Thoracic aorta (tissue), 2 donors: ENCODE results near the gene DGKK. TPM values are rescaled to one million over a fixed set of nuclear protein-coding genes. Genes with fewer than 3 reads are reported as not detected.

Source experiments
- ATAC-seq: fragments of 150-250 bp; one replicate; pipeline ENCODE4 v1.8.0; 2017; ENCODE audit warnings: low read depth; ENCODE audit not compliant: insufficient number of reproducible peaks, low FRiP score
- DNase-seq: peaks from one replicate; pipeline ENCODE4 v3.0.0-alpha.2; 2020; ENCODE audit warnings: low spot score
- H3K27ac ChIP-seq, 2 donors: fragments of 200-600 bp; sonication (generic); 1 replicate in 1 of 2; 2 replicates in 1 of 2; pipeline ENCODE4 v1.5.1; 2016; ENCODE audit warnings: mild to moderate bottlenecking in 2 of 2, moderate library complexity in 2 of 2
- H3K27me3 ChIP-seq: fragments of 200-600 bp; sonication (generic); replicated peaks from 2 replicates; pipeline ENCODE4 v1.6.0; 2016; ENCODE audit warnings: mild to moderate bottlenecking; ENCODE audit not compliant: insufficient read depth
- H3K36me3 ChIP-seq: fragments of 200-600 bp; sonication (generic); one replicate; pipeline ENCODE4 v1.5.1; 2016
- H3K4me1 ChIP-seq, 2 donors: fragments of 200-600 bp; sonication (generic); 1 replicate in 1 of 2; 2 replicates in 1 of 2; pipeline versions ENCODE4 v1.5.1 to v1.6.0; 2016; ENCODE audit warnings: low read depth in 2 of 2, mild to moderate bottlenecking in 1 of 2; ENCODE audit not compliant: control insufficient read depth in 1 of 2
- H3K4me3 ChIP-seq: fragments of 200-600 bp; sonication (generic); 2 replicates; pipeline ENCODE4 v1.5.1; 2016; ENCODE audit warnings: mild to moderate bottlenecking
- H3K9me3 ChIP-seq: fragments of 200-600 bp; sonication (generic); 2 replicates; pipeline ENCODE4 v1.5.1; 2016
- total RNA-seq, 2 donors: library from RNA; depleted of rRNA; stranded (reverse); fragments of >200 nt; gene quantifications; one replicate each; pipeline versions ENCODE4 v1.1.0 to v1.2.3, GENCODE V29; 2016
- TF ChIP-seq, protein P1 (sequence below): fragments of 200-600 bp; sonication (generic); IDR thresholded peaks from one replicate; pipeline ENCODE4 v1.5.1; 2019; ENCODE audit warnings: antibody characterized with exemption

Gene DGKK
- total RNA-seq, 2 donors from 2014 or later = not detected

DNA sequence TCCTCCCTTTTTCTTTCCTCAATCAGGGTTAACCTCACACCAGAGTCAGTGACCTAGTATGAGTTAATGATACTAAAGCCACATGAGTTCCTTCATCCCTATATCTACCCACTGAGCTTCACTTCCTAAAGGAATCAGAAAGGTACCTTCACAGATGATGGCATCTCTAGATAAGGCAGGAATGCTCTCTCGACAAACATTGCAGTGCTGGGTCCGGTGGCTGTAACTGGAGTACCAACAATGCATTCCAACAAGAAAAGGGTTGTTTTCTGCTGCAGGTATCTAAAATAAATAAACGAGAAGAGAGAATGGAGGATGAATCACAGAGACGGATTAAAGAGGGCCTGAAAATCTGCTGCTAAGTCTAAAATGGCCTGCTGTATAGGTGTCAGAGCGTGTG, 66.7 kb downstream of the DGKK start:
- TF ChIP-seq, protein P1, sequence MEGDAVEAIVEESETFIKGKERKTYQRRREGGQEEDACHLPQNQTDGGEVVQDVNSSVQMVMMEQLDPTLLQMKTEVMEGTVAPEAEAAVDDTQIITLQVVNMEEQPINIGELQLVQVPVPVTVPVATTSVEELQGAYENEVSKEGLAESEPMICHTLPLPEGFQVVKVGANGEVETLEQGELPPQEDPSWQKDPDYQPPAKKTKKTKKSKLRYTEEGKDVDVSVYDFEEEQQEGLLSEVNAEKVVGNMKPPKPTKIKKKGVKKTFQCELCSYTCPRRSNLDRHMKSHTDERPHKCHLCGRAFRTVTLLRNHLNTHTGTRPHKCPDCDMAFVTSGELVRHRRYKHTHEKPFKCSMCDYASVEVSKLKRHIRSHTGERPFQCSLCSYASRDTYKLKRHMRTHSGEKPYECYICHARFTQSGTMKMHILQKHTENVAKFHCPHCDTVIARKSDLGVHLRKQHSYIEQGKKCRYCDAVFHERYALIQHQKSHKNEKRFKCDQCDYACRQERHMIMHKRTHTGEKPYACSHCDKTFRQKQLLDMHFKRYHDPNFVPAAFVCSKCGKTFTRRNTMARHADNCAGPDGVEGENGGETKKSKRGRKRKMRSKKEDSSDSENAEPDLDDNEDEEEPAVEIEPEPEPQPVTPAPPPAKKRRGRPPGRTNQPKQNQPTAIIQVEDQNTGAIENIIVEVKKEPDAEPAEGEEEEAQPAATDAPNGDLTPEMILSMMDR = no peak

DNA sequence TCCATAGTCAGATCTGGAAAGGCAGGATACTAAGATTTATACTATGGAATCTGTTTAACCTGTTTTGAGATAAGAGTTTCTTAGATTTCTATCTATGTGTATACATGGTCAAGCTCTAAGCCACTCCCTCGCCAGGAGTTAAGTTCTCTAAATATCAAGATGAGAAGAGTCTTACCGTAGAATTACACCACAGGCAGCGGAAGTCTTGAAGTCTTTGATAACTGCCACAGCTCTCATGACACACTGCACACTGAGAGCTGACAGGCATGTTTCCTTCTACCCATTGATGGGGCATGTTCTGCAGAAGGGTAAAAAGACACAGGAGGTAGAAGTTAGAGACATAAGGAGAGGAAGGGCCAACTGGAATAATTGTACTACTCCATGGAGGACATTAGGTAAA, 67.7 kb downstream of the DGKK start:
- Histone ChIP-seq H3K36me3 (no peaks in the 10 kb centered on the region), H3K27ac (no peak overlapping the region), H3K4me1 (no peaks in the 10 kb centered on the region), H3K4me3 (no peak overlapping the region), H3K27me3 (no peaks in the 10 kb centered on the region), H3K9me3 (no peaks in the 10 kb centered on the region)
- TF ChIP-seq, protein P1 = no peak
- ATAC-seq (no peak), DNase-seq (no peak)

More for the DNA sequence above, 66.7 kb downstream of the DGKK start:
- no peak for DNase-seq
- Histone ChIP-seq H3K36me3 (no peaks in the 10 kb centered on the region), H3K4me3 (no peak overlapping the region), H3K4me1 (no peaks in the 10 kb centered on the region), H3K9me3 (no peaks in the 10 kb centered on the region), H3K27me3 (no peaks in the 10 kb centered on the region), H3K27ac (no peak overlapping the region)
- no peak for ATAC-seq

DNA sequence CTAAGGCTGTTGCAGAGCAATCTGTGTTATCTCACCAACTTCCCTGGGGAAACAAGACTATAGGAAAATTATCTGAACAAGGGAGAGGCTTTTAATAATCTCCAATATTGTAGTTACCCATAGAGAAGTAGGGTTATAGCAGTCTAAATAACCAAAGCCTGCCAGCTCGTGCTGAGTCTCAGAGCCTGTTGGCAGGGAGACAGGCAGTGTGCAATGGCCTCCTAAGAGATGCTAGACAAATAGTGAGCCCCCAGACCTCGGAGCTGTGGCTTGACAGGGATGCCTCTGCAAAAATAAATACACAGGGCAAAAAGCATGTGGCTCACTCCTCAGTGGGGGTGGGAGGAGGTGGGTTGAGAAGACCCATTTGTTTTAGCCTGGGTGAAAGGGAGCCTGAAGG, 76.7 kb downstream of the DGKK start:
- no peak for DNase-seq
- TF ChIP-seq, protein P1 = no peak
- Histone ChIP-seq H3K4me1 (no peaks in the 10 kb centered on the region), H3K9me3 (no peaks in the 10 kb centered on the region), H3K27me3 (no peaks in the 10 kb centered on the region), H3K36me3 (no peaks in the 10 kb centered on the region), H3K4me3 (no peak overlapping the region), H3K27ac (no peak overlapping the region)
- no peak for ATAC-seq

DNA sequence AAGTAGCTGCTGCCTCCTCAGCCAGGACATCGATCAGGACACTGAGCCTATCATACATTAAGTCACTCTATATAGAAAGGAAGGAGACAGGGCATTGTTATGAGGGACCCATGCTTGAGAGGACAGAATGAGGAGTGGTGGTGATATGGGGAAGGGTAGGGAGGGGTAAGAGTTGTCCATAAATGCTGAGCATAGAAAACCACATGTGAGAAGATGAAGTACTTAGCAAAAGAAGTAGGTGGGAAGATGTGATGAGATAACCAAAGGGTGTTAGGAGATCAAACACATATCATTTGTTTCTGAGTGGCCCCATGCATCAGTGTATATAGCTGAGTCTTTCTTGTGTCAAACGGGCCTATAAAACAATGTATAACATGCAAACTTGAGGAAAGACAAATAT, 84.1 kb downstream of the DGKK start:
- no peaks in the 10 kb centered on the region for H3K9me3 ChIP-seq
- H3K4me3 ChIP-seq = no peak overlapping the region
- no peaks in the 10 kb centered on the region for H3K27me3 ChIP-seq
- no peak overlapping the region for H3K27ac ChIP-seq
- H3K4me1 ChIP-seq = no peaks in the 10 kb centered on the region
- ATAC-seq (no peak), DNase-seq (no peak)
- H3K36me3 ChIP-seq = no peaks in the 10 kb centered on the region
- TF ChIP-seq, protein P1 = no peak

DNA sequence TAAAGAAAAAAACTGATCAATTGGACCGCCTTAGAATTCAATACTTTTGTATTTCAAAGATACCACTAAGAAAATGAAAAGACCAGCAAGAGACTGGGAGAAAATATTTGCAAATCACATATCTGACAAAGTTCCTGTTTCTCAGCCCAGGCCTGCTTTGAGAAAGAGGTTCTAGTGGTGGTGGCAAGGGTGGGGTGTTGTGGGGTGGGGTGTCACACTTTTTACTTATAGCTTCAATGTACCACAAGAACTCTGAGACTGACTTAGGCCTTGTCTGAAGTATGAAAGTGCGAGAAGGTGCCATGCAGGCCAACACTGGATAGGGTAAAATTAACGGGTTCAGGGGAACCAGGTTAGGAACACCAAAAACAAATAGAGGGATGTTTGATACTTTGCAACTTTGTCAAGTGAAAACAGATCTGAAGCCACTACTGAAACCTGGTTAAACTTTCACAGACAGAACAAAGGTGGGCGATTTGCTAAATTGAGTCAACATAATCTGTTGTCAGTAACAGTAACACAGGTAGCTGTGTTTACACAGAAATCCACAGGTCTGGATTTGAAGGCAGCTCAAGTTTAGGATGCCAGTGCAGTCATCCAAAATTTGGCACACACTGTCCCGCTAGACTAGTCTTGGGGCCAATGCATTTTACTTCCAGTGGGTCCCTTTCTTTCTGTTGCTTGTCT, 88.8 kb downstream of the DGKK start:
- ATAC-seq (no peak), DNase-seq (no peak)
- H3K4me1 ChIP-seq = no peaks in the 10 kb centered on the region
- H3K36me3 ChIP-seq = no peaks in the 10 kb centered on the region
- no peaks in the 10 kb centered on the region for H3K9me3 ChIP-seq
- TF ChIP-seq, protein P1 = no peak
- no peak overlapping the region for H3K27ac ChIP-seq
- H3K27me3 ChIP-seq = no peaks in the 10 kb centered on the region
- no peak overlapping the region for H3K4me3 ChIP-seq
